ENCODE measurements around the gene GPR153. TPM values are rescaled to one million over a fixed set of nuclear protein-coding genes. Genes with fewer than 3 reads are reported as not detected.

The GPR153 gene
- total and polyA plus RNA-seq, 4 donors: 0.37 to 5.9 (median 2.7) TPM

GRCh38 chr1:6223617-6224016 is 37.3 kb downstream of the GPR153 start (continued):
- TF ChIP-seq CTCF (IDR thresholded peaks at IDR 0.05; ENCODE audit: low read depth, low read length, missing input control) (no peak), HNF4G (IDR thresholded peaks at IDR 0.05) (no peak), JUND (IDR thresholded peaks at IDR 0.05) (no peak), FOXA1 (IDR thresholded peaks at IDR 0.05) (no peak), RAD21 (IDR thresholded peaks at IDR 0.05) (no peak)

- WGBS: 70% methylated on average over 6 of the region's 6 CpGs
- TF ChIP-seq REST (IDR thresholded peaks at IDR 0.05) (no peak), GABPA (IDR thresholded peaks at IDR 0.05 in 1 of 2, conservative IDR thresholded peaks at IDR 0.05 in 1 of 2) (no peak), FOXA2 (IDR thresholded peaks at IDR 0.05) (no peak), CTCF (IDR thresholded peaks at IDR 0.05; ENCODE audit: low read depth, low read length, missing input control) (no peak), TAF1 (conservative IDR thresholded peaks at IDR 0.05) (no peak), MAX (IDR thresholded peaks at IDR 0.05) (no peak), ATF3 (IDR thresholded peaks at IDR 0.05) (no peak), SP1 (IDR thresholded peaks at IDR 0.05) (no peak), NR2F2 (IDR thresholded peaks at IDR 0.05) (no peak), EGR1 (IDR thresholded peaks at IDR 0.05; ENCODE audit: low read depth in 2 of 2) (no peak), RAD21 (IDR thresholded peaks at IDR 0.05) (no peak), HNF4G (IDR thresholded peaks at IDR 0.05) (no peak), RXRA (IDR thresholded peaks at IDR 0.05) (no peak), FOXA1 (IDR thresholded peaks at IDR 0.05) (no peak)
- H3K36me3 ChIP-seq (ENCODE audit: control insufficient read depth in 4 of 4, insufficient read depth in 3 of 4, low read depth in 1 of 4, low read length in 3 of 4): peaks cover 6 to 43% (median 28%) of the 10 kb centered on the region in 4 donors
- no peak overlapping the region for H3K27ac ChIP-seq (ENCODE audit: low read depth in 1 of 2, low read length in 2 of 2)
- H3K9ac ChIP-seq (ENCODE audit: low read depth in 1 of 2, low read length in 2 of 2): no peak overlapping the region
- H3K9me3 ChIP-seq (ENCODE audit: control insufficient read depth in 4 of 4, low read length in 3 of 4): no peaks in the 10 kb centered on the region
- H3K4me3 ChIP-seq (ENCODE audit: low read depth in 1 of 3, low read length in 3 of 3): no peak overlapping the region
- no peaks in the 10 kb centered on the region for H3K27me3 ChIP-seq (ENCODE audit: control insufficient read depth in 4 of 4, insufficient read depth in 4 of 4, low read length in 3 of 4)
- no peaks in the 10 kb centered on the region for H3K4me1 ChIP-seq (ENCODE audit: control insufficient read depth in 4 of 4, insufficient read depth in 4 of 4, low read length in 3 of 4)
- DNase-seq (ENCODE audit: low spot score): no peak
Measured at GRCh38 chr1:6222636-6223035, 38.3 kb downstream of the GPR153 start.

All from liver (tissue), 9 donors.